HL-60 (cell line): Measurements from ENCODE around the gene CD163L1.

Source experiments
- DNase-seq, 2 experiments: peaks; one replicate each; pipeline ENCODE4 v3.0.0-alpha.2; 2010 to 2020; ENCODE audit warnings: low read depth in 1 of 2, low spot score in 1 of 2
- H3K27ac ChIP-seq: fragments of 250-450 bp; sonication (Bioruptor Pico); replicated peaks from 2 replicates; pipeline ENCODE4 v1.5.1; 2020; ENCODE audit warnings: mild to moderate bottlenecking, moderate library complexity
- H3K27me3 ChIP-seq: fragments of 250-450 bp; sonication (Bioruptor Pico); 2 replicates; pipeline ENCODE4 v1.5.1; 2021; ENCODE audit warnings: mild to moderate bottlenecking, moderate library complexity; ENCODE audit not compliant: insufficient read depth, poor library complexity, severe bottlenecking
- H3K4me3 ChIP-seq: replicated peaks from 2 replicates; pipeline ENCODE4 v1.5.1; 2011; ENCODE audit warnings: mild to moderate bottlenecking, control low read depth, low read length; ENCODE audit not compliant: insufficient read depth
- CTCF ChIP-seq: IDR thresholded peaks from one replicate; pipeline ENCODE4 v1.5.1; 2011; ENCODE audit warnings: low read length, control low read depth, inconsistent platforms; ENCODE audit not compliant: insufficient read depth
- GABPA ChIP-seq: IDR thresholded peaks from 2 replicates; pipeline ENCODE4 v1.6.1; 2012; ENCODE audit warnings: low read depth
- POLR2AphosphoS5 ChIP-seq: IDR thresholded peaks from 2 replicates; pipeline ENCODE4 v1.6.1; 2012; ENCODE audit warnings: low read depth
- REST ChIP-seq: IDR thresholded peaks from 2 replicates; pipeline ENCODE4 v1.6.1; 2012; ENCODE audit warnings: low read depth; ENCODE audit not compliant: insufficient replicate concordance
- SPI1 ChIP-seq: IDR thresholded peaks from 2 replicates; pipeline ENCODE4 v1.6.1; 2012; ENCODE audit warnings: low read depth, mild to moderate bottlenecking, borderline replicate concordance

Gene CD163L1

GRCh38 chr12:7434670-7435069, 9.3 kb downstream of the CD163L1 start:
- no peak overlapping the region for H3K27ac ChIP-seq
- DNase-seq: no peak
- peaks cover 5% of the 10 kb centered on the region for H3K27me3 ChIP-seq
- TF ChIP-seq SPI1: no peak
- TF ChIP-seq GABPA: no peak
- no peak overlapping the region for H3K4me3 ChIP-seq

GRCh38 chr12:7433276-7433822, 10.6 kb downstream of the CD163L1 start:
- no peak for TF ChIP-seq SPI1
- no peak for TF ChIP-seq GABPA
- no peak for TF ChIP-seq REST
- TF ChIP-seq CTCF: no peak
- TF ChIP-seq POLR2AphosphoS5: no peak
- peaks cover 5% of the 10 kb centered on the region for H3K27me3 ChIP-seq
- DNase-seq: no peak
- H3K27ac ChIP-seq: no peak overlapping the region
- no peak overlapping the region for H3K4me3 ChIP-seq

GRCh38 chr12:7431993-7432685, 11.8 kb downstream of the CD163L1 start:
- H3K4me3 ChIP-seq: no peak overlapping the region
- no peak overlapping the region for H3K27ac ChIP-seq
- DNase-seq: no peak
- TF ChIP-seq SPI1 (no peak), CTCF (no peak), REST (no peak), GABPA (no peak), POLR2AphosphoS5 (no peak)
- H3K27me3 ChIP-seq: peaks cover 7% of the 10 kb centered on the region

- DNase-seq: peak; percentile 43 to 92
- H3K27me3 ChIP-seq: no peaks in the 10 kb centered on the region
- H3K27ac ChIP-seq: no peak overlapping the region
- H3K4me3 ChIP-seq: no peak overlapping the region
- peak; percentile 88 for TF ChIP-seq SPI1
- TF ChIP-seq POLR2AphosphoS5: peak; percentile 71; the same call in 1 of the 2 replicates
- no peak for TF ChIP-seq CTCF
- TF ChIP-seq GABPA: no peak
- no peak for TF ChIP-seq REST
Measured at GRCh38 chr12:7411343-7411742, 32.6 kb downstream of the CD163L1 start.
